ENCODE data around the gene AAK1.
A peak's percentile ranks its signal among the peaks of the same experiment; 100 is the strongest.

AAK1 gene

DNA sequence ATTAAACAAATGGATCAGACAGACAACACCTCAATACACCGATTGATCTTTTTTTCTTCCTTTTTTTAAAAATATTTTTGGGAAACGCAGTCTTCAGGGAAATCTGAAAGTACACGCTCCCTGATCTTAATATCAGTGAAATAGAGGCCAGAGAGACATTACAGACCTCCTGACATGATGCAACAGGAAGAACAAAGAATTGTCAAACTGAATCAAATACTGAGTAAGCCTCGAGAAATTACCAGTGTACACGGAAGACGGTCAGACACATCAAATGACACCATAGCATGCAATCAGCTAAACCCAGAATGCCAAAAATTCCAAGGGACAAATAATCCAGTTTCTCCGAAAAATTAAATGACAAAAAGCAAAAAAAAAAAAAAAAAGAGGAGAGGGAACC is 126.1 kb downstream of the AAK1 start:
- Histone ChIP-seq H3K9ac (ENCODE audit: low read depth, low read length) (no peak overlapping the region), H3K27ac (ENCODE audit: low read depth, low read length) (no peak overlapping the region), H3K36me3 (ENCODE audit: control insufficient read depth, insufficient read depth, low read length) (peaks cover 53% of the 10 kb centered on the region), H3K4me3 (ENCODE audit: low read depth, low read length) (no peak overlapping the region), H3K27me3 (ENCODE audit: control insufficient read depth, insufficient read depth, low read length) (no peaks in the 10 kb centered on the region), H3K4me1 (ENCODE audit: control insufficient read depth, insufficient read depth, low read length) (peaks cover 15% of the 10 kb centered on the region), H3K9me3 (ENCODE audit: control insufficient read depth, insufficient read depth, low read length) (no peaks in the 10 kb centered on the region)

DNA sequence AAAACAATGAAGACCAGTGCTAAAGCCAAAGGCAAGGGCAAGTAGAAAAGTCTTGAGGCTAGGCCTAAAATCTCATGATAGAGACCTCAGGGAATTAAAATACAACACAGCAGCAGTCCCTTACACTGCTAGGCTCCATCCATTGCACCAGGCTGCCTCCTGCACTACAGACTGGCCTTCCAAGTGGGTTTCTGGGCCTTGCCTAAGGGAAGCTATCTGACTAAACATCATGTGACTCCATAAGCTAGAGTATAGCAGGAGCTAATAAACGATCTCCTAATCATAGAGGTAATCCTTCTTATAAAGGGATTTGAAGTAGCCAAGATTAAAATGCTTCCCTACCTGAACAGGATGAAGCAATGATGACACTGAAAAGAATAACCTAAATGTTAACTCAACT is 128.7 kb downstream of the AAK1 start:
- no peaks in the 10 kb centered on the region for H3K27me3 ChIP-seq (ENCODE audit: control insufficient read depth, insufficient read depth, low read length)
- H3K4me3 ChIP-seq (ENCODE audit: low read depth, low read length): no peak overlapping the region
- peaks cover 72% of the 10 kb centered on the region for H3K36me3 ChIP-seq (ENCODE audit: control insufficient read depth, insufficient read depth, low read length)
- H3K9me3 ChIP-seq (ENCODE audit: control insufficient read depth, insufficient read depth, low read length): no peaks in the 10 kb centered on the region
- no peak overlapping the region for H3K9ac ChIP-seq (ENCODE audit: low read depth, low read length)
- H3K27ac ChIP-seq (ENCODE audit: low read depth, low read length): peak overlapping the region; percentile 57
- H3K4me1 ChIP-seq (ENCODE audit: control insufficient read depth, insufficient read depth, low read length): peaks cover 10% of the 10 kb centered on the region; the same call in 1 of the 2 replicates

DNA sequence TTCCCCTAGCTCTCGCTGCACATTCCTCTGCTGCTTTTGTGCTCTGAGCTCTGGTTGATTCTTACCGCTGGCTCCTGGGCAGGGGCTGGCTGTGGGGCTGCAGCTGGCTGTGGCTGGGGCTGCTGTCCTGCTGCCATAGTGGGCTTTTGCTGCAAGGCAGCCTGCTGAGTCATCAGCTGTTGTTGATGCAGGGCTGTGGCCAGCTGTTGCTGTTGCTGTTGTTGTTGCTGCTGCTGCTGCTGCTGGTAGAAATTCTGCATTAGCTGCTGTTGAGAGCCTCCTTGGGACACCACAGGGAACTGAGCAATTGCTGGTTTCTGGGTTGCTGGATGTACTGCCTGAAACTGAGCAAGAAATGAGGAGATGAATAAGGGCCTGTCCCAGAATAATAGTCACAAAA is 129.1 kb downstream of the AAK1 start:
- Histone ChIP-seq H3K36me3 (ENCODE audit: control insufficient read depth, insufficient read depth, low read length) (peaks cover 69% of the 10 kb centered on the region), H3K4me3 (ENCODE audit: low read depth, low read length) (no peak overlapping the region), H3K4me1 (ENCODE audit: control insufficient read depth, insufficient read depth, low read length) (peaks cover 10% of the 10 kb centered on the region; the same call in 1 of the 2 replicates), H3K9ac (ENCODE audit: low read depth, low read length) (no peak overlapping the region), H3K9me3 (ENCODE audit: control insufficient read depth, insufficient read depth, low read length) (no peaks in the 10 kb centered on the region), H3K27ac (ENCODE audit: low read depth, low read length) (peak overlapping the region; percentile 57), H3K27me3 (ENCODE audit: control insufficient read depth, insufficient read depth, low read length) (no peaks in the 10 kb centered on the region)

DNA sequence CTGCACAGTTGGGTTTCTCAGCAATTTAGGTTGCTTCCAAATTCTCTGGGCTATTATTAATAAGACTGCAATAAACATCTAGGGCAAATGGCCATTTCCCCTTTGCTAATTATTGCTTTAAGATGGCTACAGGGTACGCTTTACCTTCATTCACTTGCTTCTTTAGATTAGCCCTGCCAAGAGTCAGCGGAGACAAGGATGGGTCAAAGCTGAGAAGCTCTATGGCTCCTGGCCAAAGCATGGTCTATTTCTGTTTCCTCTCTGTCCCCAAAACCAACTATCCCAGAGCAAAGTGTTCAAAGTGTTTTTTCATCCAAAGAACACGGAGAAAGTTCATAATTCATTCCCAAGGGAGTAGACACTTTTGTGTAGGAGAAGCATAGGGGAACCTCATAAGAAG is 131.1 kb downstream of the AAK1 start:
- Histone ChIP-seq H3K4me1 (ENCODE audit: control insufficient read depth, insufficient read depth, low read length) (peaks cover 6% of the 10 kb centered on the region; the same call in 1 of the 2 replicates), H3K27ac (ENCODE audit: low read depth, low read length) (no peak overlapping the region), H3K4me3 (ENCODE audit: low read depth, low read length) (no peak overlapping the region), H3K27me3 (ENCODE audit: control insufficient read depth, insufficient read depth, low read length) (no peaks in the 10 kb centered on the region), H3K9me3 (ENCODE audit: control insufficient read depth, insufficient read depth, low read length) (no peaks in the 10 kb centered on the region), H3K36me3 (ENCODE audit: control insufficient read depth, insufficient read depth, low read length) (peaks cover 70% of the 10 kb centered on the region), H3K9ac (ENCODE audit: low read depth, low read length) (no peak overlapping the region)

DNA sequence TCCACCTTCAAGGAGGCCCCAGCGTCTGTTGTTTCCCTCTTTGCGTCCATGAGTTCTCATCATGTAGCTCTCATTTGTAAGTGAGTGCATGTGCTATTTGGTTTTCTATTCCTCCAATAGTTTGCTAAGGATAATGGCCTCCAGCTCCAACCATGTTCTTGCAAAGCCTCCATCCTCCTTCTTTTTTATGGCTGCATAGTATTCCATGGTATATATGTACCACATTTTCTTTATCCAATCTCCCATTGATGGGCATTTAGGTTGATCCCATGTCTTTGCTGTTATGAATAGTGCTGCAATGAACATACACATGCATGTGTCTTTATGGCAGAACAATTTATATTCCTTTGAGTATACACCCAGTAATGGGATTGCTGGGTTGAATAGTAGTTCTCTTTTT is 133.3 kb downstream of the AAK1 start:
- no peak overlapping the region for H3K27ac ChIP-seq (ENCODE audit: low read depth, low read length)
- H3K4me3 ChIP-seq (ENCODE audit: low read depth, low read length): no peak overlapping the region
- peaks cover 6% of the 10 kb centered on the region; the same call in 1 of the 2 replicates for H3K4me1 ChIP-seq (ENCODE audit: control insufficient read depth, insufficient read depth, low read length)
- peaks cover 83% of the 10 kb centered on the region for H3K36me3 ChIP-seq (ENCODE audit: control insufficient read depth, insufficient read depth, low read length)
- H3K9me3 ChIP-seq (ENCODE audit: control insufficient read depth, insufficient read depth, low read length): no peaks in the 10 kb centered on the region
- H3K9ac ChIP-seq (ENCODE audit: low read depth, low read length): no peak overlapping the region
- H3K27me3 ChIP-seq (ENCODE audit: control insufficient read depth, insufficient read depth, low read length): no peaks in the 10 kb centered on the region

DNA sequence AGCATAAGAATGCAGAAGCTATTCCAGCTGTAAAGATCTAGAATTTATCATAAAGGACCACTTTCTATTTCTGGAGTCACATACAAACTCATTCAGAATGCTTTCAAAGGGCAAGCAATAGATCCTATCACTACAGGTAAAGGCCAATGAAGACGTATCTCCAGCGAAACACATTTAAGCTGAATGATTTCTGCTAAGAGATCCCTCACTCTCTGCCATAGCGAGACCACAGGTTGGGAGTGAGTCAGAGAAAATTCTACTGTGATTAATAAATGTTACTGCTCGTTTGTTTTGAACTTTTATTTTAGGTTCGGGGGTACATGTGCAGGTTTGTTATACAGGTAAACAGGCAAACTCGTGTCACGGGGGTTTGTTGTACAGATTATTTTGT is 133.8 kb downstream of the AAK1 start:
- no peak overlapping the region for H3K9ac ChIP-seq (ENCODE audit: low read depth, low read length)
- H3K4me3 ChIP-seq (ENCODE audit: low read depth, low read length): no peak overlapping the region
- H3K9me3 ChIP-seq (ENCODE audit: control insufficient read depth, insufficient read depth, low read length): no peaks in the 10 kb centered on the region
- H3K4me1 ChIP-seq (ENCODE audit: control insufficient read depth, insufficient read depth, low read length): peaks cover 3% of the 10 kb centered on the region; the same call in 1 of the 2 replicates
- H3K27ac ChIP-seq (ENCODE audit: low read depth, low read length): no peak overlapping the region
- H3K27me3 ChIP-seq (ENCODE audit: control insufficient read depth, insufficient read depth, low read length): no peaks in the 10 kb centered on the region
- H3K36me3 ChIP-seq (ENCODE audit: control insufficient read depth, insufficient read depth, low read length): peaks cover 84% of the 10 kb centered on the region

DNA sequence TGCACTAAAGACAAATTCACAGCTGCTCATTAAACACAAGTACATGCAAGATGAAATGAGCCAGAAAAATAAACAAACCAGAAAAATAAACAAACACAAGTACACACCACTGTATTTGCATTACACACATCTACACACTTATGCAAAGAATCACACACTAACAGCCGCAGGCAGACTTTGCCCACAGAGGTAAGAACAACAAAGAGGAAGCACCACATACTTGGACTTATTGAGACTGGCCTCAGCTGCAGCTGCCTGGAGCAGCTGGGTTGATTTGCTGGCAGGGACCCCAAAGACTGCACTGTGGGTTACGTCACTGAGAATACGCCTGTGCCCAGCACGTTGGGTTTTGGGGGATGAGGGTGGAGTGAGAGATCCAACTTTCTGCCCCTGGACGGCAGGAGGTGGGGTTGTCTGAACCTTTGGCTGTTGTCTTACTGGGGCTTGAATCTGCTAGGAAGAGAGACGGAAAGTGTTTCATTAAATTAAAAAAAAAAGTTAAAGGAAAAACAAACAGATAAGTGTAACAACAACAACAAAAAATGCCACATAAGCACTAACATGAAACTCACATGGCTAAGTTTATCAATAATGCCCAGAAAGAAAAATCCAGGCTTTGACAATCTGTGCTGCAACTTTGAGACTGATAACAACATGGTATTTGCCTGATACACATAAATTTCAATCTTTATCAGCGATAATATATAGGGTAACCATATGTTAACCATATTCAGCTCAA is 134.4 kb downstream of the AAK1 start:
- no peak overlapping the region for H3K27ac ChIP-seq (ENCODE audit: low read depth, low read length)

DNA sequence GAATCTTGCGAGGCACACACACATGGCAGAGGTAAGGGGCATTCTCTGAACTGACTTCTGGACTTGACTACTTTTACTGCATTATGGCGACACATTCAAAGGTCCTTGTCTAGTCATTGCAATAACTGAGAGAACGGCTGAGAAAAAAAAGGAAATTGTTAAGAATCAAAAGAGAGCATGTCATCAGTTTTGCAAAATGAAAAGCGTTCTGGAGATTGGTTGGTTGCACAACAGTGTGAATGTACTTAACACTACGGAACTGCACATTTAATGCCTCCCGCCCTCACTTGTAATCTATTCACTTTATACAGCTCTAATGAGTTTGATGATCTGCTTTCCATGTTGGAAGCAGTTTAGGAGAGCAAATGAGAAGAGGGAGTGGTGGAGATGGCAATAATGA is 137.8 kb downstream of the AAK1 start:
- H3K27ac ChIP-seq (ENCODE audit: low read depth, low read length): no peak overlapping the region
- H3K4me3 ChIP-seq (ENCODE audit: low read depth, low read length): no peak overlapping the region
- peaks cover 10% of the 10 kb centered on the region for H3K4me1 ChIP-seq (ENCODE audit: control insufficient read depth, insufficient read depth, low read length)

More for the DNA sequence above, 134.4 kb downstream of the AAK1 start:
- no peaks in the 10 kb centered on the region for H3K9me3 ChIP-seq (ENCODE audit: control insufficient read depth, insufficient read depth, low read length)
- no peak overlapping the region for H3K9ac ChIP-seq (ENCODE audit: low read depth, low read length)
- H3K27me3 ChIP-seq (ENCODE audit: control insufficient read depth, insufficient read depth, low read length): no peaks in the 10 kb centered on the region
- peaks cover 81% of the 10 kb centered on the region for H3K36me3 ChIP-seq (ENCODE audit: control insufficient read depth, insufficient read depth, low read length)
- no peaks in the 10 kb centered on the region for H3K4me1 ChIP-seq (ENCODE audit: control insufficient read depth, insufficient read depth, low read length)
- no peak overlapping the region for H3K4me3 ChIP-seq (ENCODE audit: low read depth, low read length)

DNA sequence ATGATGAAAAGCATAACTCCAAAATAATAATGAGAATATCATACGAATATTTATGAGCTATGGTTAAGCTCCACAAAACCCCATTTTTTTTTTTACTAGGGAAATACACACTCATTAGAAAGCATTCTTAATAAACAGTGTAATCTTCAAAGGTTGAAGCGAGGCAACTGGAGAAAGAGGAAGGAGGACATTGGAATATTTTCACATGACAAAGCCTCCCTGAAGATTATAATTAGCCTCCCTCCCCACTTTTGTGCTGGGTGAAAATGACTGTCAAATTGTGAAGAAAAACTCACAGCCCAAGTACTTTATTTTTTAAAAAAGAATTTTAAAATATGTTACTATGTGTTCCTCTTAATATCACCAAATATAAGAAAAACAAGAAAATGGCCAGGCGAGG is 142.2 kb downstream of the AAK1 start:
- no peak overlapping the region for H3K4me3 ChIP-seq (ENCODE audit: low read depth, low read length)
- peaks cover 20% of the 10 kb centered on the region for H3K36me3 ChIP-seq (ENCODE audit: control insufficient read depth, insufficient read depth, low read length)
- peaks cover 16% of the 10 kb centered on the region for H3K4me1 ChIP-seq (ENCODE audit: control insufficient read depth, insufficient read depth, low read length)
- H3K9ac ChIP-seq (ENCODE audit: low read depth, low read length): no peak overlapping the region
- H3K9me3 ChIP-seq (ENCODE audit: control insufficient read depth, insufficient read depth, low read length): no peaks in the 10 kb centered on the region
- H3K27me3 ChIP-seq (ENCODE audit: control insufficient read depth, insufficient read depth, low read length): no peaks in the 10 kb centered on the region
- H3K27ac ChIP-seq (ENCODE audit: low read depth, low read length): peak overlapping the region; percentile 50

More for the DNA sequence above, 137.8 kb downstream of the AAK1 start:
- Histone ChIP-seq H3K9me3 (ENCODE audit: control insufficient read depth, insufficient read depth, low read length) (no peaks in the 10 kb centered on the region), H3K9ac (ENCODE audit: low read depth, low read length) (no peak overlapping the region), H3K36me3 (ENCODE audit: control insufficient read depth, insufficient read depth, low read length) (peaks cover 51% of the 10 kb centered on the region), H3K27me3 (ENCODE audit: control insufficient read depth, insufficient read depth, low read length) (no peaks in the 10 kb centered on the region)

DNA sequence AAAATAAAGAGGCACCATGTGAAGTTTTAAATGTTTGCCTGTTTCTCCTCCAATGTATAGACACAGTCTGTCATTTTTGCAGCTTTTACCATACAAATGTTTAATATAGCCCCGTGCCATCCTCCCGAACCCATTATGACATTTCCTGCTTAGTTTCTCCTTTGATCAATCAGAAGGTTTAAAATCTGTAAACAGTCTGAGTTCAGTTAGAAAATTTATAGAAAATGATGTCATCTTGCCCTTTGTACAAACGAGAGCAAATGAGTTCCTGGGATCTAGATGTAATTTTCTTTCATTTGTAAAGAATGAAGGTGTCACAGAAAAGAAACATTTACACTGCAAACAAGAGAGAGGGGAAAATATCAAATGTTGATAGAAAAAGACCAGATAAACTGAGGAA is 143.6 kb downstream of the AAK1 start:
- no peak overlapping the region for H3K27ac ChIP-seq (ENCODE audit: low read depth, low read length)
- no peaks in the 10 kb centered on the region for H3K9me3 ChIP-seq (ENCODE audit: control insufficient read depth, insufficient read depth, low read length)
- H3K9ac ChIP-seq (ENCODE audit: low read depth, low read length): no peak overlapping the region
- H3K27me3 ChIP-seq (ENCODE audit: control insufficient read depth, insufficient read depth, low read length): no peaks in the 10 kb centered on the region
- peaks cover 16% of the 10 kb centered on the region for H3K4me1 ChIP-seq (ENCODE audit: control insufficient read depth, insufficient read depth, low read length)
- H3K4me3 ChIP-seq (ENCODE audit: low read depth, low read length): no peak overlapping the region
- H3K36me3 ChIP-seq (ENCODE audit: control insufficient read depth, insufficient read depth, low read length): peaks cover 8% of the 10 kb centered on the region

DNA sequence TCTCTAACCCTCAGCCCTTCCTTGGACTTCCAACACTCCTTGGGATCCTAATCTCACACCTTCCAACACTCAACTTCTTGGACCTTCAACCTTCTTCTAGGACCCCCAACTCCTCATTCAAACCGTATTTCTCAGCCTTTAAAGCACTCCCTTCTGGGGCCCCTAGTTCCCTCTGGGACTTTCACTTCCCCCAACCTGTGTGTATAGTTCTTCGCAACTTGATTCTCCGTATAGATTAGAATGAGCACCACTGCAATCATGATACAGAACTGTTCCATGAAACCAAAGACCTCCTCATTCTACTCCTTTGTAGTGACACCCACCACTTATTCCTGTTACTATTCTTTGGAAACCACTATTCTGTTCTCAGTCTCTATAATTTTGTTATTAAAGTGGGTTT is 144.3 kb downstream of the AAK1 start:
- Histone ChIP-seq H3K4me3 (ENCODE audit: low read depth, low read length) (no peak overlapping the region), H3K9ac (ENCODE audit: low read depth, low read length) (no peak overlapping the region), H3K36me3 (ENCODE audit: control insufficient read depth, insufficient read depth, low read length) (peaks cover 3% of the 10 kb centered on the region), H3K27ac (ENCODE audit: low read depth, low read length) (no peak overlapping the region), H3K4me1 (ENCODE audit: control insufficient read depth, insufficient read depth, low read length) (peaks cover 16% of the 10 kb centered on the region), H3K9me3 (ENCODE audit: control insufficient read depth, insufficient read depth, low read length) (no peaks in the 10 kb centered on the region), H3K27me3 (ENCODE audit: control insufficient read depth, insufficient read depth, low read length) (no peaks in the 10 kb centered on the region)
